Measurements from ENCODE around the gene PDE8B. TPM values are rescaled to one million over a fixed set of nuclear protein-coding genes. Genes with fewer than 3 reads are reported as not detected.

PDE8B gene
- polyA plus RNA-seq, 1 donor (not counting 4 experiments of a cell fraction or from before 2014, with no cell fraction given) = not detected

- dilution Hi-C loops (cut with MboI; ENCODE audit: extremely low pct_ligation_motif_present, low sequenced_read_pairs) = no loop called here
- H3K9ac ChIP-seq (ENCODE audit: control insufficient read depth, extremely low read depth, insufficient read depth, low read length) = no peak overlapping the region
- H2AFZ ChIP-seq (ENCODE audit: control insufficient read depth, low read length) = no peak overlapping the region
- H3K27ac ChIP-seq (ENCODE audit: control insufficient read depth, insufficient read depth, low read length) = no peak overlapping the region
- no peaks in the 10 kb centered on the region for H3K27me3 ChIP-seq (ENCODE audit: control insufficient read depth, extremely low read depth, insufficient read depth, low read length)
- no peak for DNase-seq (ENCODE audit: low read depth, low spot score)
- FAIRE-seq = no peak
- no peaks in the 10 kb centered on the region for H3K36me3 ChIP-seq (ENCODE audit: control insufficient read depth in 2 of 2, extremely low read depth in 1 of 2, insufficient read depth in 2 of 2, low read length in 2 of 2)
- H4K20me1 ChIP-seq (ENCODE audit: control insufficient read depth, extremely low read depth, insufficient read depth, low read length) = no peaks in the 10 kb centered on the region
- no peaks in the 10 kb centered on the region for H3K4me1 ChIP-seq (ENCODE audit: control insufficient read depth, extremely low read depth, insufficient read depth, low read length)
- no peak overlapping the region for H3K4me2 ChIP-seq (ENCODE audit: control insufficient read depth, extremely low read depth, insufficient read depth, low read depth, low read length)
- H3K9me1 ChIP-seq (ENCODE audit: control insufficient read depth, extremely low read depth, insufficient read depth, low read length) = no peaks in the 10 kb centered on the region
- TF ChIP-seq CTCF (optimal IDR thresholded peaks at IDR 0.05 in 1 of 3, IDR thresholded peaks at IDR 0.05 in 1 of 3, conservative IDR thresholded peaks at IDR 0.05 in 1 of 3; ENCODE audit: extremely low read depth in 1 of 3, insufficient read depth in 2 of 3, low read length in 3 of 3) (no peak), EZH2 (IDR thresholded peaks at IDR 0.05; ENCODE audit: low read length) (no peak)
- H3K4me3 ChIP-seq (ENCODE audit: control insufficient read depth in 2 of 3, extremely low read depth in 1 of 3, insufficient read depth in 2 of 3, low read depth in 1 of 3, low read length in 3 of 3) = no peak overlapping the region
- H3K79me2 ChIP-seq (ENCODE audit: control insufficient read depth, insufficient read depth, low read length) = no peaks in the 10 kb centered on the region
- H3K9me3 ChIP-seq (ENCODE audit: control insufficient read depth, low read depth, low read length) = no peaks in the 10 kb centered on the region
Observed at GRCh38 chr5:77389746-77390145, 179.3 kb downstream of the PDE8B start.

GRCh38 chr5:77390221-77390620 is 179.7 kb downstream of the PDE8B start:
- H3K4me1 ChIP-seq (ENCODE audit: control insufficient read depth, extremely low read depth, insufficient read depth, low read length) = no peaks in the 10 kb centered on the region
- no peak overlapping the region for H3K27ac ChIP-seq (ENCODE audit: control insufficient read depth, insufficient read depth, low read length)
- H3K9me3 ChIP-seq (ENCODE audit: control insufficient read depth, low read depth, low read length) = no peaks in the 10 kb centered on the region
- H3K79me2 ChIP-seq (ENCODE audit: control insufficient read depth, insufficient read depth, low read length) = no peaks in the 10 kb centered on the region
- TF ChIP-seq CTCF (optimal IDR thresholded peaks at IDR 0.05 in 1 of 3, IDR thresholded peaks at IDR 0.05 in 1 of 3, conservative IDR thresholded peaks at IDR 0.05 in 1 of 3; ENCODE audit: extremely low read depth in 1 of 3, insufficient read depth in 2 of 3, low read length in 3 of 3) (no peak), EZH2 (IDR thresholded peaks at IDR 0.05; ENCODE audit: low read length) (no peak)
- no peak overlapping the region for H3K4me2 ChIP-seq (ENCODE audit: control insufficient read depth, extremely low read depth, insufficient read depth, low read depth, low read length)
- dilution Hi-C loops (cut with MboI; ENCODE audit: extremely low pct_ligation_motif_present, low sequenced_read_pairs) = no loop called here
- no peaks in the 10 kb centered on the region for H3K9me1 ChIP-seq (ENCODE audit: control insufficient read depth, extremely low read depth, insufficient read depth, low read length)
- no peak for FAIRE-seq
- H4K20me1 ChIP-seq (ENCODE audit: control insufficient read depth, extremely low read depth, insufficient read depth, low read length) = no peaks in the 10 kb centered on the region
- no peak for DNase-seq (ENCODE audit: low read depth, low spot score)
- no peaks in the 10 kb centered on the region for H3K36me3 ChIP-seq (ENCODE audit: control insufficient read depth in 2 of 2, extremely low read depth in 1 of 2, insufficient read depth in 2 of 2, low read length in 2 of 2)
- H3K4me3 ChIP-seq (ENCODE audit: control insufficient read depth in 2 of 3, extremely low read depth in 1 of 3, insufficient read depth in 2 of 3, low read depth in 1 of 3, low read length in 3 of 3) = no peak overlapping the region
- no peak overlapping the region for H3K9ac ChIP-seq (ENCODE audit: control insufficient read depth, extremely low read depth, insufficient read depth, low read length)
- H2AFZ ChIP-seq (ENCODE audit: control insufficient read depth, low read length) = no peak overlapping the region
- no peaks in the 10 kb centered on the region for H3K27me3 ChIP-seq (ENCODE audit: control insufficient read depth, extremely low read depth, insufficient read depth, low read length)

Data from keratinocyte (primary cell).